NCI-H82 treated with DMSO at 0.1 percent for 48 hours (cell line): ENCODE data around the gene DUOXA1.
"Not testable (repeated sequence)": the region's sequence is repeated elsewhere in the genome, so short reads cannot be mapped to it uniquely, and the experiment has no call there.

ENCODE experiments used
- DNase-seq: peaks from one replicate; lab custom pipeline; 2025; ENCODE audit not compliant: unreplicated experiment; lab: John Stamatoyannopoulos, UW

Gene DUOXA1

GRCh38 chr15:45093013-45093412 lies 36.7 kb downstream of the DUOXA1 start:
- no peak for DNase-seq

- DNase-seq: no peak
These were observed 38.1 kb downstream of the DUOXA1 start for GRCh38 chr15:45091576-45091975.

- no peak for DNase-seq
These were observed 38.5 kb downstream of the DUOXA1 start for GRCh38 chr15:45091161-45091560.

- no peak for DNase-seq
These were observed 39.8 kb downstream of the DUOXA1 start for GRCh38 chr15:45089712-45090373.

GRCh38 chr15:45088801-45089711 lies 40.6 kb downstream of the DUOXA1 start:
- DNase-seq: no peak

GRCh38 chr15:45087513-45087912 lies 42.2 kb downstream of the DUOXA1 start:
- DNase-seq: no peak

GRCh38 chr15:45084163-45084562 lies 45.5 kb downstream of the DUOXA1 start:
- DNase-seq: no peak

GRCh38 chr15:45083223-45083622 lies 46.5 kb downstream of the DUOXA1 start:
- DNase-seq: no peak

- not testable (repeated sequence) for DNase-seq
These were observed 47.3 kb downstream of the DUOXA1 start for GRCh38 chr15:45082412-45082811.

GRCh38 chr15:45080593-45080992 lies 49.1 kb downstream of the DUOXA1 start:
- DNase-seq: not testable (repeated sequence)

- not testable (repeated sequence) for DNase-seq
These were observed 49.9 kb downstream of the DUOXA1 start for GRCh38 chr15:45079628-45080246.

- DNase-seq: not testable (repeated sequence)
These were observed 50.5 kb downstream of the DUOXA1 start for GRCh38 chr15:45079201-45079600.

- not testable (repeated sequence) for DNase-seq
These were observed 52.3 kb downstream of the DUOXA1 start for GRCh38 chr15:45077391-45077790.

GRCh38 chr15:45075440-45076320 lies 54.0 kb downstream of the DUOXA1 start:
- DNase-seq: not testable (repeated sequence)

- not testable (repeated sequence) for DNase-seq
These were observed 56.1 kb downstream of the DUOXA1 start for GRCh38 chr15:45073602-45074001.

GRCh38 chr15:45069942-45070360 lies 59.7 kb downstream of the DUOXA1 start:
- DNase-seq: not testable (repeated sequence)
